Epithelial cell of esophagus (primary cell): ENCODE measurements around the gene DTWD2.
"Not testable (repeated sequence)": the region's sequence is repeated elsewhere in the genome, so short reads cannot be mapped to it uniquely, and the experiment has no call there.

Source experiments
- DNase-seq: peaks from one replicate; pipeline ENCODE4 v3.0.0; 2010; ENCODE audit warnings: low read depth
- H3K4me3 ChIP-seq: 2 replicates; pipeline ENCODE4 v1.5.1; 2011; ENCODE audit warnings: mild to moderate bottlenecking, low read length, control low read depth
- CTCF ChIP-seq: IDR thresholded peaks from 2 replicates; pipeline ENCODE4 v1.5.1; 2011; ENCODE audit warnings: low read depth, mild to moderate bottlenecking, low read length, control low read depth, inconsistent platforms; ENCODE audit not compliant: insufficient read depth; ENCODE audit errors: missing control alignments

Gene DTWD2

GRCh38 chr5:119017994-119018393 lies 29.6 kb upstream of the DTWD2 start:
- no peak for DNase-seq
- no peak for TF ChIP-seq CTCF
- H3K4me3 ChIP-seq = no peak overlapping the region

GRCh38 chr5:119016125-119016774 lies 27.9 kb upstream of the DTWD2 start:
- no peak overlapping the region for H3K4me3 ChIP-seq
- no peak for DNase-seq
- TF ChIP-seq CTCF = no peak

- no peak for DNase-seq
- no peak for TF ChIP-seq CTCF
- H3K4me3 ChIP-seq = no peak overlapping the region
These were observed 22.8 kb upstream of the DTWD2 start for GRCh38 chr5:119011186-119011585.

- no peak overlapping the region for H3K4me3 ChIP-seq
- no peak for TF ChIP-seq CTCF
- DNase-seq = no peak
These were observed 21.9 kb upstream of the DTWD2 start for GRCh38 chr5:119010206-119010605.

GRCh38 chr5:119009131-119009530 lies 20.8 kb upstream of the DTWD2 start:
- DNase-seq = no peak
- TF ChIP-seq CTCF = no peak
- H3K4me3 ChIP-seq = no peak overlapping the region

GRCh38 chr5:118999696-119000095 lies 11.3 kb upstream of the DTWD2 start:
- DNase-seq = no peak
- H3K4me3 ChIP-seq = no peak overlapping the region
- TF ChIP-seq CTCF = no peak

- DNase-seq, H3K4me3 ChIP-seq: not testable (repeated sequence)
These were observed 10.5 kb upstream of the DTWD2 start for GRCh38 chr5:118998861-118999260.
